Bronchial smooth muscle cell (primary cell): ENCODE data around the gene GPRC6A. TPM values are rescaled to one million over a fixed set of nuclear protein-coding genes. Genes with fewer than 3 reads are reported as not detected.

Experiments used
- total RNA-seq: library from RNA; depleted of rRNA; stranded (reverse); fragments of >200 nt; gene quantifications from 2 replicates; pipeline ENCODE4 v1.2.1, GENCODE V29; 2014

GPRC6A gene, protein sequence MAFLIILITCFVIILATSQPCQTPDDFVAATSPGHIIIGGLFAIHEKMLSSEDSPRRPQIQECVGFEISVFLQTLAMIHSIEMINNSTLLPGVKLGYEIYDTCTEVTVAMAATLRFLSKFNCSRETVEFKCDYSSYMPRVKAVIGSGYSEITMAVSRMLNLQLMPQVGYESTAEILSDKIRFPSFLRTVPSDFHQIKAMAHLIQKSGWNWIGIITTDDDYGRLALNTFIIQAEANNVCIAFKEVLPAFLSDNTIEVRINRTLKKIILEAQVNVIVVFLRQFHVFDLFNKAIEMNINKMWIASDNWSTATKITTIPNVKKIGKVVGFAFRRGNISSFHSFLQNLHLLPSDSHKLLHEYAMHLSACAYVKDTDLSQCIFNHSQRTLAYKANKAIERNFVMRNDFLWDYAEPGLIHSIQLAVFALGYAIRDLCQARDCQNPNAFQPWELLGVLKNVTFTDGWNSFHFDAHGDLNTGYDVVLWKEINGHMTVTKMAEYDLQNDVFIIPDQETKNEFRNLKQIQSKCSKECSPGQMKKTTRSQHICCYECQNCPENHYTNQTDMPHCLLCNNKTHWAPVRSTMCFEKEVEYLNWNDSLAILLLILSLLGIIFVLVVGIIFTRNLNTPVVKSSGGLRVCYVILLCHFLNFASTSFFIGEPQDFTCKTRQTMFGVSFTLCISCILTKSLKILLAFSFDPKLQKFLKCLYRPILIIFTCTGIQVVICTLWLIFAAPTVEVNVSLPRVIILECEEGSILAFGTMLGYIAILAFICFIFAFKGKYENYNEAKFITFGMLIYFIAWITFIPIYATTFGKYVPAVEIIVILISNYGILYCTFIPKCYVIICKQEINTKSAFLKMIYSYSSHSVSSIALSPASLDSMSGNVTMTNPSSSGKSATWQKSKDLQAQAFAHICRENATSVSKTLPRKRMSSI
- total RNA-seq: not detected in 2 replicates

DNA sequence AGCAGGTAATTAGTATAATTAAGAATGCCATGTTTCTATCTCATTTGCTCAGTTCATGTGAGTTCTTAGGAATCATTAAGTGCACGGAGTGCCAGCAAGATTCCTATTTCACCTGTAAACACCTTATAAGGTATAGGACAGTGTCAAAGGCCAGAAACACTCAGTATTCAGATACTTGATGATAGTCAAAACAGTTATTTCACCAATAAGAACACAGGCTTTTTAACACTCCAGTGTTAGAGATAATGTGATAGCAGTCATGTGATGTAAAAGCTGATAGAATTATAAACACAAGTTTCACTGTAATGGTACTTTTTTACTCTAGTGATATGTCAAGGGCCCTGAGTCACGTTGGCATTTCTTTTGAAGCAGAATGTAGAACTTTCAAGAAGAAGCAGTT is at the start of gene GPRC6A:
TSS of gene GPRC6A (minus strand) at position 101 of the 400 bp plus-strand sequence. CDS start at position 31, 70 bp downstream.

DNA sequence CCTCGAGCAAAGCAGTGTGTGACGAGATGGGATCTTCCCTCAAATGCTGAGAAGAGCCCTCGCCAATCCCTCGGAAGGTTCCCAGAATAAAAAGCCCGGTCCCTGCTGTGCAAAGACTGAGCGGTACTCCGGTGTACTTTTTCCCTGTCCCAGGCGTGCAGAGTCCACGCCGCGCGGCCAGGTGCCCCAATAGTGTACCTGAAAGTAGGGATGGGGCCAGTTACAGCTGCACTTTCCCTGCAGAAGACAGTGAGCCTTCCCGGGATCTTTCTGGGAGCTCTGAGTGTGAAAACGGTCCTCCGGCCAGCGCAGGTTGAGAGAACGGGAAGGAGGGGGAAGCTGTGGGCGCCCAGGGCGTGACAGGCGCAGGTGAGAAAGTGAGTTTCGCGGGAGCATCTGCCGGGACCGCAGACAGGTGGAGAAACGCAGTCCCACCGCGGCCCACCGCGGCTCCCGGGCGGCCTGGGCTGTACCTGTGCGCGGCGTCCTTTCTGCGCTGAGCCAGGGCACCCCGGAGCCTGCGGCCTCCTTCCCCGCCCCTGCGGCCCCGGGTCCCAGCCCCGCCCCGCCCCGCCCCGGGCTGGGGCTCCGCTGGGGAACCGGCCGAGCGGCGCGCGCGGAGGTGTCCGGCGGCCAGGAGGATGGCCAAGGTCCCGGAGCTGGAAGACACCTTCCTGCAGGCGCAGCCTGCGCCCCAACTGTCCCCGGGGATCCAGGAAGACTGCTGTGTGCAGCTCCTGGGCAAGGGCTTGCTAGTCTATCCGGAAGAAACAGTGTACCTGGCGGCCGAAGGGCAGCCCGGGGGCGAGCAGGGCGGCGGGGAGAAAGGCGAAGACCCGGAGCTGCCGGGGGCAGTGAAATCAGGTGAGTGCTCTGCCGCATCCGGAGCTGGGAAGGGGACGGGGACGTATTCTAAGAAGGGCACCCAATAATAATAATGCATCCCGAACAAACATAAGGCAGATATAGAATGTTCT is 48.0 kb upstream of the GPRC6A start, which contains the start of gene RFX6:
TSS of gene RFX6 (plus strand) at position 608 of the 977 bp plus-strand sequence. CDS start at position 642, 34 bp downstream.

DNA sequence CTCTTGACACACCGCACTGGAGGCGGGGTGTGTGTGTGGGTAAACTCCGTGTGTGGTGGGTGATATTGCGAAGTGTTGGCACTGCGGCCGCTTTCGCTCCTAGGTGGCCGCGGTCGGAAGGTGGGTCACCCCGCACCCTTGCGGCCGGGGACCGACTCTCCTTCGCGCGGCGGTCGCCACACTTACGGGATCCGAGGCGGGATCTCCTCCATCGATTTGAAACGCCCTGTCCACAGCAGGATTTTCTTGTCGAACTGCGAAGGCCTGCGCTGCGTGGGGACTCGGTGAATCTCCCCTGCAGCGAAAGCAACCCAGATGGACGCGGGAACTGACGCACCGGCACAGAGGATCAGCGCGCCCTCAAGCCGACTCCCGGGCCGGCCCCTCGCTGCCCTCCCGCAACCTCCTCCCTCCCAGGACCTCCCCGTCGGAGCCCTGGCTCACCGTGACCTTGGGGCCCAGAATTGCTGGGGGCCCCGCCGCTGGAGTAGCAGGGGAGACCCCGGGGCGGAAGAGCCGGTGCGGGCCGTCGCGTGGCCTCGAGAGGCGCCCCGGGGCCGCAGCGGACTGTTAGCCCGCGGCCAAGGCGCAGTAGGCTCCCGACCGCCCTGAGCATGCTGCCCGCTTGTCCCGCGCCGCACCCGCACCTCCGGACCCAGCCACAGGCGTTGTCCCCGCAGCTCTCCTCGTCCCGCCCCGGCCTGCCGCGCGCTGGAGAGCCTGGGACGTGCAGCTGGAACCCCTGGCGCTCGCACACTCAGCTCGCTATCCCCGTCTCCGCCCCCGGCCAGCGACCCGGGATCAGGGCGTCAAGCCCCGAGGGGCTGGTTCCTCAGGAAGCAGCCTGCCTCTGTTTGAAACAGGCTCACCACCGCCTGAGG is 63.7 kb downstream of the GPRC6A start, which contains the start of gene FAM162B:
TSS of gene FAM162B (minus strand) at position 759 of the 881 bp plus-strand sequence. CDS start at position 616, 143 bp downstream.

Other genes starting within 250 kb of the GPRC6A start
- under 0.01 and 0.09 TPM in 2 replicates for gene RSPH4A, start 212.6 kb downstream of the GPRC6A start, total RNA-seq
- gene ZUP1, start 160.3 kb downstream of the GPRC6A start, total RNA-seq: 11.6 and 14.3 TPM in 2 replicates
- 6.0 and 8.2 TPM in 2 replicates for gene KPNA5, start 147.9 kb downstream of the GPRC6A start, total RNA-seq
- gene FAM162B, start 63.4 kb downstream of the GPRC6A start, total RNA-seq: 0.32 and 3.8 TPM in 2 replicates
- not detected in 2 replicates for gene RFX6, start 48.2 kb upstream of the GPRC6A start, total RNA-seq